GM23248 (cell line): ENCODE measurements around the gene SIRT4.

ENCODE experiments used
- EZH2 ChIP-seq: fragments of 200-600 bp; sonication (generic); IDR thresholded peaks from 2 replicates; pipeline ENCODE4 v1.6.1; 2018; ENCODE audit warnings: antibody characterized with exemption, mild to moderate bottlenecking; ENCODE audit not compliant: insufficient read depth, poor library complexity, severe bottlenecking
- EZH2phosphoT487 ChIP-seq: fragments of 200-600 bp; sonication (generic); IDR thresholded peaks from 2 replicates; pipeline ENCODE4 v1.6.1; 2018; ENCODE audit warnings: antibody characterized with exemption, moderate library complexity, mild to moderate bottlenecking, low read depth; ENCODE audit not compliant: insufficient read depth

GRCh38 chr12:120267736-120268135, 34.4 kb upstream of the SIRT4 start:
- TF ChIP-seq EZH2 (no peak), EZH2phosphoT487 (no peak)
